Stimulated activated CD8-positive, alpha-beta memory T cell treated with anti-CD3 and anti-CD28 coated beads, Interleukin-12 subunit alpha, Interleukin-12 subunit beta, amount 100 ng/mL, for 24 hours (primary cell): Measurements from ENCODE around the gene MAGEB10.
"Not testable (repeated sequence)": the region's sequence is repeated elsewhere in the genome, so short reads cannot be mapped to it uniquely, and the experiment has no call there.

Experiments used
- DNase-seq: peaks from one replicate; pipeline ENCODE4 v3.0.0-alpha.2; 2020; ENCODE audit errors: extremely low read depth

The MAGEB10 gene, protein sequence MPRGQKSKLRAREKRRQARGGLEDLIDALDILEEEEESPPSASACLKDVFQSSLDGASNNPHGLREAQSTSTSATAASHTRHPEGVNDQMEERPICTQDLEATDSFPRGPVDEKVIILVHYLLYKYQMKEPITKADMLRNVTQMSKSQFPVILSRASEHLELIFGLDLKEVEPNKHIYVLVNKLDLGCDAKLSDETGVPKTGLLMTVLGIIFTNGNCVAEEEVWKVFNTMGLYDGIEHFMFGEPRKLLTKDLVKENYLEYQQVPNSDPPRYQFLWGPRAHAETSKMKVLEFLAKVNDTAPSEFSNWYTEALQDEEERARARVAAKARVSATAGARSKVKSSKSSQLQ

DNA sequence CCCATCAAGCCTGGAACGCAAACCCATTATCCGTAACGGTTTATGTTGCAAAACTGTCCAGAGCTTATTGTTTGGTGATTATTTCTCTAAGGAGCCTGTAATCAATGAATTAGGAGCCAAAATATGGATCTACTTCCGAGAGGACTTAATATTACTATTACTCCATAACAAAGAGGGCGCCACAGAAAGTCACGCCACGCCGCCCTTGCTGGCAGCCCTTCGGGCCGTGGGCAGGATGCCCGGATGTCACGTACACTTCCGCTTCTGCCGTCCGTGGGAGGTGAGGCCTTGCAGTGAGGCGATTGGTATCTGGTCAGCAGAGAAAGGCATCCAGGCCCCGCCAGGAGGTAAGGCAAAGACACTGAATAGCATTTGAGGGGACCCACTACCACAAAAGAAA, at the start of gene MAGEB10:
Gene MAGEB10 (plus strand): TSS at position 301 of the 400 bp plus-strand sequence. CDS start 13,317 bp downstream, outside the sequence.
- DNase-seq, result no peak

DNA sequence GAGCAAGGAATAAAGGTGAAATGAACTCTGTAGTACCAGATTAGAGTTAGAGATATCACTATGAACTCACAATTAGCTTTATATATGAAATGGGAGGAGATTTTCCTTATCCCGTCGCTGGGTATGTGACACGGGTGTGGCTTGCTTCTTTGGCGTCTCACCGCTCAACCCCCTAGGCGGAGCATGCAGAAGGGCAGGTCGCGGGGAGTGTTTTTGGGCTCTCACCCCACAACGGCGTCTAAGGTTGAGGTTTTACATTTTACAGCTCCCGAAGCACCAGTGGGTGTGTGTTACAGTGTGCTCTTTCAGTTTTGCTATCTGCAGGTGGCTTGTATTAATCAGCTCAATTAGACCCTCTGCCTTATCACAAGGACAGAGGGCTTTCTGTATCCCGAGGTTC, 42.1 kb upstream of the MAGEB10 start:
- DNase-seq, result no peak

DNA sequence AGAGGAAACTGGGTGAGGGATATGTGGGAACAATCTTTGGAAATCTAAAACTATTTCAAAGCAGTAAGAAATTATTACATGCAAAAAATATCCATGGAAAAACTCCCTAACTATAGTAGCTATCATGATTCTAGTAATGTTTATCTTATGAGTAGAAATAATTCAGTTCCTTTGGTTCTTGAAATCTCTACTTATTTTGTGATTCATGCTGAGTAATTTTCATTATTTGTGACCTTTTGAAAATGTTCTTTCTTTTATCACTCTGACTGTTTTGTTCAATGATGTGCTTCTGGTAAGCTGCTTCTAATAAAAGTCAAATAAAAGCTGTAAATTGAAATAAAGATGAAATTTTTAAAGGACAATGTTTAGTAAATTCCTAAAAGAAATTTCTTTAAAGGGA, 40.4 kb upstream of the MAGEB10 start:
- no peak for DNase-seq

DNA sequence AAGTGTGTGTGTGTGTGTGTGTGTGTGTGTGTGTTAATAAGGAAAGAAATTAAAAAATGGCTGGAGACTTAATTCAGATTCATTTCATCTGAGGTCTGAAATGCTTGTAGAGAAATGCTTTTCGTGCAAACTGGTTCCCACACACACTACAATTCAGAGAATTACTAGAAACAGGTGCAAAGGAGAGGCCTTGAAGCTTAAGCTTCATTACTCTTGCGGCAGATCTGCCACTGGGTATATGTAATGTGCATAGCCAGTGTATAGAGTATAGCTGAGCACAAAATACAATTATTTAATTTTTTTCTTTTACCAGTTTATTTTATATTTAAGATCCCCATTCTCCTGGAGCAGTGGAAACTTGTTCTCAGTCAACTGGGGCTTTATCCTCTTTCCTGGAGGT, 31.8 kb upstream of the MAGEB10 start:
- no peak for DNase-seq

DNA sequence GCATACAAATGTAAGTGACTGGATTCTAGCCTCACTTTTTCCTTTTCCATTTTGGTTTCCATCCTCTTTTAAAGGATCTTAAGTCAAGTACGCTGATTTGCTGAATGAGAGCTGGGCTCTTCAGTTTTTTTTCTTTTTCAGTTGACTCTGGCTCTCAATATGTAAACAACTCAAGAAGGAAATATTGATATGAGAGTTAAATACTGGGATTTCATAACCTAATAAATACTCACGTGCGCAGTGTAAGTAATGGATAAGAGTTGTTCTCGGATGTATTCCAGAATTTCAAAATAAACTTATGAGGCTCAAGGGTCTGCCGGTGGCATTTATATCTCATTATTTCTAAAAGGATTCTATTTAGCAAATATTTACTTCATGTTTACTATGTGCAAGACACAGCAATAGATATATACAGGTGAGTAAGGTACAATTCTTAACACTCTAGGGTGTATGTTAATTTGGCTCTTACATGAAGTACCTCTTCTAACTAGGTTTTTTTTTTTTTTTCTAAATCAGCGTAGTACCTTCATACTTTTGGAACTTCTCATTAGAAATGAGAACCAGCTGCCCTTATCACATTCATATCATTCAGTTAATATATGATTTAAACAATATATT, 11.0 kb upstream of the MAGEB10 start:
- DNase-seq, result no peak

DNA sequence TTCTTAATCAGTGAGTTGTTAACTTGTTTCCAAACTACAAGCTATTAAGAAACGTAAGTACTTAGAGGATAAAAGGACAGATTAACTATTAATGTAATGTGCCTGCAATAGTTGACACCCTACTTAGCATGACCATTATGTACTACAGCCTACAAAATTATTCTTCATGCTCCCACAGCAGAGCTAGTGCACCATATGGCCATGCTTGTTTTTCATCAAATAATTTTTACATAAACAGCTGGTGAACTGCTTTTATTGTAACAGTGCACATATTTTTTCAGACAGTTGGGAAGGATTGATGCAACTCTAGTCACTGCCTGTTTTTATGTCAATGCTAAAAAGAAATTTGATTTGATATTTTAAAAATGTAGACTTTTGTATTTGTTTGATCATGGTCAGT, 10.2 kb upstream of the MAGEB10 start:
- DNase-seq, result no peak

DNA sequence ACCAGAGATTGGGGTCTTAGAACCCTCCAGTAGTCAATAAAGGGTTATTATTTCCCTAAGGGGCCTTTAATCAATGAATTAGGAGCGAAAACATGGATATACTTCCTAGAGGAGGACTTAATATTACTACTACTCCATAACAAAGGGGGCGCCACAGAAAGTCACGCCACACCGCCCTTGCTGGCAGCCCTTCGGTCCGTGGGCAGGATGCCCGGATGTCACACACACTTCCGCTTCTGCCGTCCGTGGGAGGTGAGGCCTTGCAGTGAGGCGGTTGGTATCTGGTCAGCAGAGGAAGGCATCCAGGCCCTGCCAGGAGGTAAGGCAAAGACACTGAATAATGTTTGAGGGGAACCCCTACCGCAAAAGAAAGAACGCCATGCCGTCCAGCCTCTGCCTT, 436 bp downstream of the MAGEB10 start:
- no peak for DNase-seq

DNA sequence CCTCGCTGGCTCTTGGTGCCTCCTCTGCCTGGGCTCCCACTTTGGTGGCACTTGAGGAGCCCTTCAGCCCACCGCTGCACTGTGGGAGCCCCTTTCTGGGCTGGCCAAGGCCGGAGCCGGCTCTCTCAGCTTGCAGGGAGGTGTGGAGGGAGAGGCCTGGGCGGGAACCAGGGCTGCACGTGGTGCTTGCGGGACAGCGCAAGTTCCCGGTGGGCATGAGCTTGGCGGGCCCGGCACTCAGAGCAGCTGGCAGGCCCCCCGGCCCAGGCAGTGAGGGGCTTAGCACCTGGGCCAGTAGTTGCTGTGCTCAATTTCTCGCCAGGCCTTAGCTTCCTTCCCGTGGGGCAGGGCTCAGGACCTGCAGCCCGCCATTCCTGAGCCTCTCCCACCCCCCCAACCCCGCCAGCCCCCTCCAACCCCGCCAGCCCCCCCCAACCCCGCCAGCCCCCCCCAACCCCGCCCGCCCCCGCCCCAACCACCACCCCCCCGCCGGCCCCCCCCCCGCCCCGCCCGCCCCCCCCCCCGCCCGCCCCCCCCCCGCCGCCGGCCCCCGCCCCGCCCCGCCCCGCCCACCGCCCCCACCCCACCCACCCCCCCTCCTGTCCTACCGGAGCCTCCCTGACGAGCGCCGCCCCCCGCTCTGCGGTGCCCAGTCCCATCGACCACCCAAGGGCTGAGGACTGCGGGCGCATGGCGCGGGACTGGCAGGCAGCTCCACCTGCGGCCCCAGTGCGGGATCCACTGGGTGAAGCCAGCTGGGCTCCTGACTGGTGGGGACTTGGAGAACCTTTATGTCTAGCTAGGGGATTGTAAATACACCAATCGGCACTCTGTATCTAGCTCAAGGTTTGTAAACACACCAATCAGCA, 1.4 kb downstream of the MAGEB10 start:
- not testable (repeated sequence) for DNase-seq

DNA sequence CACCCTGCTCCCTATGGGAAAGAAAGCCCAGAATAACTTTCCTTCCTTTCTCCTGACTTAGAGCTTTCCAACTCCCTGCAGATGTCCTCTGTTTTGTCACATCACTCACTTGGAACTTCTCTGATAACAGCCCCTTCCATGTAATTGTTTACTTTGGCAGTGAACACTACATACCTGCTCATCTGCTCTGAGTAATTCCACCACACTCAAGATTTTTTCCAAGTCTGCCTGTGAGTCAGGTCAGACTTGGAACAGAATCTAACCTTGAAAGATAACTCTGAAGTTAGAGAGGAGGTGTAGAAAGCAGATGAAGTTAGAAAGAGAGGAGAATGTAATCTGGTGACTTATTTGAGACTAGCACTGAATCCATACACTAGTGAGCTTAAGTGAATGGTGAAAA, 7.4 kb downstream of the MAGEB10 start:
- no peak for DNase-seq

DNA sequence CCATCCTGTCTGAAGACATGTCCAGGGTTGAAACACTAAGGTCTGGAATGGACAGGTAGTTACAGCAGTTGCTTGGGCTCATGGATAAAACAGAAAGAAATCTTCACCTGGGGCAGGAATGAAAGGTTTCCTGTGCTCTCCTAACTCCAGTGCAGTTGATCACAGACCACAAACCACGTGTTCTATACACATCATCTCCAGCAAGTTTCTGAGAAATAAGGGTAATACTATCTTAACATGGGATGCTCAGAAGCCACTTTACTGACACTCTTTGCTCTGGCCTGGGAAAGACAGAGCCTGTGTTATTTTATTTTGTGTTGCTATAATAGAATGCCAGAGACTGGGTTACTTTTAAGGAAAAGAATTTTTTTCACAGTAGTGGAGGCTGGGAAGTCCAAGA, 16.0 kb downstream of the MAGEB10 start:
- DNase-seq, result no peak

DNA sequence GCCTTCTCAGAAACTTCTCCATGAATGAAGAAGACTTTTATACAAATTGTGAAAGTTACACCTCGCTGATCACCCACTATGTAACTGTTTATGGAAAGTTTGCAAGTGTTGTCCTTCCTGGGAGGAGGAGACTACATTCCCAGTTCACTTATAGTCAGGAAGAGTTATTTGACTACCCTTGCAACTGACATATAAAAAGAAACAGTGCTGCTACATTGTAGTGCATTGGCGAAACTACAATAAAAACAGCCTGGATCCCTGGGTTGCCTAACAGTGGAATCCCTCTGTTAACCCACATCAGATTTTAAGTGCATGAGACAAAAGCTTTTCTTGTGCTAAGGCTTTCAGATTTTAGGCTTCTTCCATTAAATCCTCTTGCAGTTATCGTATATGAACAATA, 30.4 kb downstream of the MAGEB10 start:
- DNase-seq, result no peak

DNA sequence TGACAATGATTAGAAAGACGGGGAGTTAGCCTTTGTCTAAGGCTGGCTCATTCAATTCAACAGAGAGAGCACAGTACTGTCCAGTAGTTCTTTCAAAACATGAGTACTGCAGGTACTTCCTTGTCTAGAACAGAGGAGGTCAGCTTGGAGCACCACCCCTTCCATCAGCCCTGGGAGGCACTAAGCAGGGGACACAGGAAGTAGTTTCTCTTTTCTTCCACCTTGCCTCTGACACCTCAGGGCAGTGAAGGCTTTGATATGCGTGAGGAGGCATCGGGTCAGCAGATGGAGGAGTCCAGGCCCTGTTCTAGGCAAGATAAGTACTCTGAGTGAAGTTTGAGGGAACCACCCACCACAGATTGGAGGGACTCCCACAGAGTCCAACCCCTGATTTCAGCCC, 33.1 kb downstream of the MAGEB10 start:
- no peak for DNase-seq

DNA sequence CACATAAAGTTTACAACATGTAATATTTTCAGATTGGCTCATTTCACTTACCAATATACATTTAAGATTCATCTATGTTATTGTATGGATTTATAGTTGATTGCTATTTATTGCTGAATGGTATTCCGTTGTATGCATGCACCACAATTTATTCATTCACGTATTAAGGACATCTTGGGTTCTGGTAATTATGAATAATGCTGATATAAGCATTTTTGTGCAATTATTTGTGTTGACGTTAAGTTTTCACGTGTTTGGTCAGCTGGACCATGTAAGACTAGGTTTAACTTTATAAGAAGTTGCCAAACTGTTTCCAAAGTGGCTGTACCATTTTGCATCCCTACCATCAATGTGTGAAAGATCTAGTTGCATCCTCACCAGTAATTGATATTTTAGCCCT, 35.1 kb downstream of the MAGEB10 start:
- DNase-seq, result no peak

DNA sequence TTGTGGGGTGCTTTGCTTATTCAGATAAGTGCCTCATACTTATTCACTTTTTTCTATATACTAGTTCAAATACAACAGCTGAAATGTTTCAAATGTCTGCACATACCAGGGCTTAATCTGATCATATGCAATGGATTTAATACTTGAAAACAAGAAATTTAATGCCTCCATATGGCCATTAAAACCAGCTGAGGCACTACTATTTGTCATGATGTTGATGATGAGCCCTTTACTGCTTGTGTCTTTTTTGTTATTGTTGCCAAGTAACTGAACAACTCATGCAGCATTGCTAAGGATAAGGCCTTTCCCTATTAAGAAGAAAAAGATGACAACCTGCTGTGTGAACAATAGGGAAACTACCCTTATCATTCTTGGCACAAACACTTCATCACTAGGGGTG, 52.5 kb downstream of the MAGEB10 start:
- DNase-seq, result no peak

DNA sequence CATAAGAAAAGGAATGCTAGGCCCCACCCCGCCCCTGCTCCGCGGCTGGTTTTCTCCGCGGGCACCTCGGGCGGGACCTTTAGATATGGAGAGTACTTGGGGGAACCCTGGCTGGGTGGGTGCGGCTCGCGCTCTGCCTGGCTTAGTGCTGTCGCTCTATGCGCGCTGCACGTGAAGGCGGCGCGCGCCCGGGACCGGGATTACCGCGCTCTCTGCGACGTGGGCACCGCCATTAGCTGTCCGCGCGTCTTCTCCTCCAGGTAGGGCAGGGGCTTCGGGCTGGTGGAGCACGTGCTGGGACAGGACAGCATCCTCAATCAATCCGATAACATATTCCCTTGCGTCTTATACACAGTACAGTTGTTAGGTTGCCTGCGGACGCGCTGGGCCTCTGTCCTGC, 56.0 kb downstream of the MAGEB10 start:
- DNase-seq, result no peak
